Left ventricle myocardium inferior (tissue), 1 donor: ENCODE measurements around the gene RPL19. TPM values are rescaled to one million over a fixed set of nuclear protein-coding genes. Genes with fewer than 3 reads are reported as not detected.

Experiments
- DNase-seq: peaks from one replicate; pipeline ENCODE4 v3.0.0-alpha.2; 2020
- H3K27ac ChIP-seq: fragments of 200-600 bp; replicated peaks from 2 replicates; pipeline ENCODE4 v1.8.0; 2021
- H3K27me3 ChIP-seq: fragments of 200-600 bp; 2 replicates; pipeline ENCODE4 v1.8.0; 2021; ENCODE audit warnings: low read depth
- H3K36me3 ChIP-seq: fragments of 200-600 bp; 2 replicates; pipeline ENCODE4 v1.8.0; 2021
- H3K4me1 ChIP-seq: fragments of 200-600 bp; 2 replicates; pipeline ENCODE4 v1.8.0; 2021
- H3K4me3 ChIP-seq: fragments of 200-600 bp; 2 replicates; pipeline ENCODE4 v1.8.0; 2021; ENCODE audit warnings: mild to moderate bottlenecking, moderate library complexity
- H3K9me3 ChIP-seq: fragments of 200-600 bp; replicated peaks from 2 replicates; pipeline ENCODE4 v1.8.0; 2021
- intact Hi-C: fragments of 100-400 bp; cut with micrococcal nuclease; formaldehyde crosslinking; loops from one replicate; pipeline ENCODE4 v1.11.0; 2022
- total RNA-seq: library from RNA; stranded (reverse); fragmentation: NEBNext Ultra II Directional; extraction: Animal tissue kit (Norgen Biotek cat#: 25700); gene quantifications from one replicate; pipeline ENCODE4 v1.2.1, GENCODE V29; 2021
- TF ChIP-seq, protein P1 (sequence below): fragments of 200-600 bp; IDR thresholded peaks from 2 replicates; pipeline ENCODE4 v1.8.0; 2021; ENCODE audit warnings: antibody characterized with exemption, mild to moderate bottlenecking, borderline replicate concordance
- donor health status: DM: no; HTN: yes; CAD: no; lungs with severe emphysema.

RPL19 gene
- total RNA-seq, 1 donor from 2014 or later = 944 TPM

DNA sequence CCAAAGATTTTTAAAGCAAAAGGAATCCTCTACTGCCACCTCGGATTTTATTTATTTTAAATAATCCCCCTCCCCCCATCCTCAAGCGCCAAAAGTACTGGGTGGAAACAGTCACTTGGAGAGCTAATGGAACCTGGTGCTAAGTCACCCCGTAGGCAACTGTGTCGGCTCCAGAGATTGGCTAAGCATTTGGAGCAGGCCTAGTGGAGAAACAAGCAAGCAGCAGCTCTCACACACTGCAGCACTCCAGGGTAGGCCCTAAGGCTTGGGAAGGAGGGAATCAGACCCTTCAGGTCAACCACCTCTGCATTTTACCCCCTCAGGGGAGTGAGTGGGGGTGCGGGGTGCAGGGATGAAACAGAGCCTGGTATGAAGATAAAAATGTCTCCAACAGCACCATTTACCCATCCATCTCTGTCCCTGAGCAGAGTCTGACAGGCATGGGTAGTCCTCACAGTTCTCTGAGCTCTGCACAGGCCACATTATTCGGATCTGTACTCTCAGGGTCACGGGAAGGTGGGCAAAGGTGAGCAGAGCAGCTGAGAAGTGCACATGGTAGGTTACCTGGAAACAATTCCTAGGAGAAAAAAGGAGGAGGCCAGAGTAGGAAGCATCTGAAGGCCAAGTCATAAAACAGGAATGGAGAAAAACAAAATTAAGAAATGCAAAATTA, 52.8 kb downstream of the RPL19 start:
- H3K27me3 ChIP-seq = no peaks in the 10 kb centered on the region
- TF ChIP-seq, protein P1, sequence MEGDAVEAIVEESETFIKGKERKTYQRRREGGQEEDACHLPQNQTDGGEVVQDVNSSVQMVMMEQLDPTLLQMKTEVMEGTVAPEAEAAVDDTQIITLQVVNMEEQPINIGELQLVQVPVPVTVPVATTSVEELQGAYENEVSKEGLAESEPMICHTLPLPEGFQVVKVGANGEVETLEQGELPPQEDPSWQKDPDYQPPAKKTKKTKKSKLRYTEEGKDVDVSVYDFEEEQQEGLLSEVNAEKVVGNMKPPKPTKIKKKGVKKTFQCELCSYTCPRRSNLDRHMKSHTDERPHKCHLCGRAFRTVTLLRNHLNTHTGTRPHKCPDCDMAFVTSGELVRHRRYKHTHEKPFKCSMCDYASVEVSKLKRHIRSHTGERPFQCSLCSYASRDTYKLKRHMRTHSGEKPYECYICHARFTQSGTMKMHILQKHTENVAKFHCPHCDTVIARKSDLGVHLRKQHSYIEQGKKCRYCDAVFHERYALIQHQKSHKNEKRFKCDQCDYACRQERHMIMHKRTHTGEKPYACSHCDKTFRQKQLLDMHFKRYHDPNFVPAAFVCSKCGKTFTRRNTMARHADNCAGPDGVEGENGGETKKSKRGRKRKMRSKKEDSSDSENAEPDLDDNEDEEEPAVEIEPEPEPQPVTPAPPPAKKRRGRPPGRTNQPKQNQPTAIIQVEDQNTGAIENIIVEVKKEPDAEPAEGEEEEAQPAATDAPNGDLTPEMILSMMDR = no peak
- peaks cover 39% of the 10 kb centered on the region for H3K36me3 ChIP-seq
- no peak for DNase-seq
- H3K4me1 ChIP-seq = no peaks in the 10 kb centered on the region
- intact Hi-C loops = no loop called here
- no peak overlapping the region for H3K27ac ChIP-seq
- H3K4me3 ChIP-seq = no peak overlapping the region
- H3K9me3 ChIP-seq = no peaks in the 10 kb centered on the region

Other genes with a start within 250 kb of the RPL19 start
- gene FBXO47, start 232.9 kb upstream of the RPL19 start, total RNA-seq = not detected
- gene PLXDC1, start 48.6 kb upstream of the RPL19 start, total RNA-seq = 12.2 TPM
- not detected for gene ARL5C, start 34.1 kb upstream of the RPL19 start, total RNA-seq
- gene CACNB1, start 2.6 kb upstream of the RPL19 start, total RNA-seq = 3.7 TPM
- gene STAC2, start 25.7 kb downstream of the RPL19 start, total RNA-seq = 0.36 TPM
- 14.2 TPM for gene FBXL20, start 201.3 kb downstream of the RPL19 start, total RNA-seq